Calu3 (cell line): ENCODE results near the gene TNFAIP8L1. TPM values are rescaled to one million over a fixed set of nuclear protein-coding genes. Genes with fewer than 3 reads are reported as not detected.

ENCODE experiments used
- BruUV-seq: library from RNA; stranded (reverse); fragments of 400-500 nt; replicated peaks from 2 replicates; lab custom pipeline; 2021; lab: Mats Ljungman, UMichigan
- CTCF ChIA-PET: fragments of 300-600 bp; sonication (Branson Sonifier 250); formaldehyde crosslinking; loops from one replicate; lab custom pipeline; 2022; ENCODE audit warnings: antibody characterized with exemption; lab: Charles Lee
- DNase-seq: peaks from one replicate; pipeline ENCODE4 v3.0.0; 2022
- H3K27ac Mint-ChIP-seq: one replicate; pipeline ENCODE4 v1.8.0; 2022; ENCODE audit warnings: mixed read lengths; ENCODE audit not compliant: unreplicated experiment
- H3K27me3 Mint-ChIP-seq: one replicate; pipeline ENCODE4 v1.8.0; 2022; ENCODE audit warnings: mixed read lengths; ENCODE audit not compliant: unreplicated experiment
- H3K36me3 Mint-ChIP-seq: one replicate; pipeline ENCODE4 v1.8.0; 2022; ENCODE audit warnings: mild to moderate bottlenecking, moderate library complexity, mixed read lengths; ENCODE audit not compliant: insufficient read depth, unreplicated experiment
- H3K4me1 Mint-ChIP-seq: one replicate; pipeline ENCODE4 v1.8.0; 2022; ENCODE audit warnings: mild to moderate bottlenecking, low read depth, mixed read lengths; ENCODE audit not compliant: unreplicated experiment
- H3K4me3 Mint-ChIP-seq: one replicate; pipeline ENCODE4 v1.8.0; 2022; ENCODE audit warnings: mild to moderate bottlenecking, low read depth, moderate library complexity, mixed read lengths; ENCODE audit not compliant: unreplicated experiment
- H3K9me3 Mint-ChIP-seq: one replicate; pipeline ENCODE4 v1.8.0; 2022; ENCODE audit warnings: low read depth, mixed read lengths; ENCODE audit not compliant: unreplicated experiment
- intact Hi-C: fragments of 100-400 bp; cut with micrococcal nuclease; formaldehyde crosslinking; loops from one replicate; pipeline ENCODE4 v1.10.0; 2022; ENCODE audit not compliant: unreplicated experiment
- total RNA-seq: library from RNA; stranded (reverse); gene quantifications from 2 replicates; pipeline ENCODE4 v1.2.3, GENCODE V29; 2022
- TF ChIP-seq, protein P1 (sequence below): fragments of 200-600 bp; IDR thresholded peaks from one replicate; pipeline ENCODE4 v1.8.0; 2022; ENCODE audit warnings: antibody characterized with exemption; ENCODE audit not compliant: unreplicated experiment

The TNFAIP8L1 gene
- total RNA-seq, 1 experiment from 2014 or later, result 5.3 TPM

DNA sequence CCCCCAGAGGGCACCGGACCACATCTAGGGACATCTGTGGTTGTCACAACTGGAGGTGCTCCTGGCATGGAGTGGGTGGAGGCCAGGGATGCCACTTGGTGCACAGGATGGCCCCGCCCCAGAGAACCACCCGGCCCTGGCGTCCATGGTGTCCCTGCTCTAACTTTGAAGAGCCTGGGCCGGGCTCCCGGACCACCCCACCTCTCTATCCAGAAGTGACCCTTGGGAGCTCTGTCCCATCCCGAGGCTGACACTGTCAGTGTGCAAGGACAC, 53.7 kb downstream of the TNFAIP8L1 start:
- no peak overlapping the region for H3K4me3 Mint-ChIP-seq
- DNase-seq, result no peak
- peaks cover 12% of the 10 kb centered on the region for H3K4me1 Mint-ChIP-seq
- TF ChIP-seq, protein P1, sequence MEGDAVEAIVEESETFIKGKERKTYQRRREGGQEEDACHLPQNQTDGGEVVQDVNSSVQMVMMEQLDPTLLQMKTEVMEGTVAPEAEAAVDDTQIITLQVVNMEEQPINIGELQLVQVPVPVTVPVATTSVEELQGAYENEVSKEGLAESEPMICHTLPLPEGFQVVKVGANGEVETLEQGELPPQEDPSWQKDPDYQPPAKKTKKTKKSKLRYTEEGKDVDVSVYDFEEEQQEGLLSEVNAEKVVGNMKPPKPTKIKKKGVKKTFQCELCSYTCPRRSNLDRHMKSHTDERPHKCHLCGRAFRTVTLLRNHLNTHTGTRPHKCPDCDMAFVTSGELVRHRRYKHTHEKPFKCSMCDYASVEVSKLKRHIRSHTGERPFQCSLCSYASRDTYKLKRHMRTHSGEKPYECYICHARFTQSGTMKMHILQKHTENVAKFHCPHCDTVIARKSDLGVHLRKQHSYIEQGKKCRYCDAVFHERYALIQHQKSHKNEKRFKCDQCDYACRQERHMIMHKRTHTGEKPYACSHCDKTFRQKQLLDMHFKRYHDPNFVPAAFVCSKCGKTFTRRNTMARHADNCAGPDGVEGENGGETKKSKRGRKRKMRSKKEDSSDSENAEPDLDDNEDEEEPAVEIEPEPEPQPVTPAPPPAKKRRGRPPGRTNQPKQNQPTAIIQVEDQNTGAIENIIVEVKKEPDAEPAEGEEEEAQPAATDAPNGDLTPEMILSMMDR, result no peak
- CTCF ChIA-PET, result interaction anchor here (0.5 kb wide), 1 partner anchor 707 kb away, joined by 3 read pairs; no protein-coding TSS in a partner anchor
- no peaks in the 10 kb centered on the region for H3K9me3 Mint-ChIP-seq
- H3K27ac Mint-ChIP-seq, result no peak overlapping the region
- intact Hi-C loops, result no loop called here
- no peaks in the 10 kb centered on the region for H3K27me3 Mint-ChIP-seq
- BruUV-seq, result no TSS peak
- H3K36me3 Mint-ChIP-seq, result peaks cover 48% of the 10 kb centered on the region

DNA sequence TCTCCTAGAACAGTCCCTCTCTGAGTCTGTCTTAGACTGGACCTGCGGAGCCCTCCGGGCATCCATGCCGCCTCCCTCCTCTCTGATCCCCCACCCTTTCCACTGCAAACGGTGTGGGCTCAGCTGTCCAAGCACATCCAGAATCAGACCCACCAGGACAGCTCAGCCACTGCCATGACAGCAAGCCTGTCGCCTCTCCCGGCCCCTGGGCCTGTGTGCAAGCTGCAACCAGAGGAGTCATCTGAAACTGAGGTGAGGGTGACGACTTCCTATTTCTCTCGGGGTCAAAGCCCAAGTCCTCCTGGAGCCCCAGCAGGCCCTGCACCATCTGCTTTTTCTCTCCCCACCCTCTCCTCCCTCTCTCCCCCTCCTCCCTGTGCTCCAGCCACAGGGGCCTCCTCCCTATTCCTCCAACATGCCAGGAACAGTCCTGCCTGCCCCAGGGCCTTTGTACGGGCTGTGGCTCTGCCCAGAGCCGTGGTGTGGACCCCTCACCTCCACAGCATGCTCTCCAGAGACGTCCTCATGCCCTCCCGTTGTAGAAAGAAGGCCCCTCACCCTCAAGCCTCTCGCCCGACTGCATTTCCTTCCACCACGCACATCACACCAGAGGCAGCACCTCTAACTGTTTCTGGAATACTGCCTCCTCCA, 54.3 kb downstream of the TNFAIP8L1 start:
- DNase-seq, result no peak
- CTCF ChIA-PET, result no interaction called here
- Mint-ChIP-seq H3K27me3 (no peaks in the 10 kb centered on the region), H3K36me3 (peaks cover 51% of the 10 kb centered on the region), H3K27ac (no peak overlapping the region), H3K4me1 (peaks cover 12% of the 10 kb centered on the region), H3K4me3 (no peak overlapping the region), H3K9me3 (no peaks in the 10 kb centered on the region)
- no TSS peak for BruUV-seq
- TF ChIP-seq, protein P1, result no peak
- intact Hi-C loops, result no loop called here

DNA sequence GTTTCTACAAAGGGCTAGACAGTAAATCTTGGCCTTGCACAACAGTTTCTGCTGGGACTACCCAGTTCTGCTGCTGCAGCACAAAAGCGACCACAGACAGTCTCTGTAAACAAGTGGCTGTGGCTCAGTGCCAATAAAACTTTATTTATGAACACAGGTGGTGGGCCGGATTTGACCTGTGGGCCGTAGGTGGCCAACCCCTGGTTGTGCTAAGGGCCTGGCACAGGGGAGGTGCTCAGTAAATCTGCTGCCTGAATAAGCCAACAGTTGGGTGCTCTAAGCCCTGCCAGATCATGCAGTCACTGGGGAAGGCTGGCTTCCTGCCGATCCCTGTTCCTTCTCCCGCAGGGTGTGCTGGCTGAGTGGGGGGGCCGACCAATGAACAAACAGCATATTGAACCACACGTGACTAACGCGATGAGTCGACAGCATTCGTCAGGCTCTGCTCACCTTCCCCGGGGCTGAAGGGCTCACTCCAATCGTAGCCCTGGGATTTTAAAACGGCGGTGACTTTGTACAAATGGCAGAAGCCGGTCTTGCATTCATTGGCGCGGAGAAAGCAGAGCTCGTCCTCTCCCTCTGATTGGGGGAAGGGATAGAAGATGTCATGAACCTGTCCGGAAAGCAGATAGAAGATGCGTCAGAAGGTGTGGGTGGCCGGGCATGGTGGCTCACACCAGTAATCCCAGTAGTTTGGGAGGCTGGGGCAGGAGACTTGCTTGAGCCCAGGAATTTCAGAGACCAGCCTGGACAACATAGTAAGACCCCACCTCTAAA, 55.1 kb downstream of the TNFAIP8L1 start:
- BruUV-seq, result no TSS peak
- Mint-ChIP-seq H3K9me3 (no peaks in the 10 kb centered on the region), H3K27ac (peak overlapping the region; percentile 46), H3K4me1 (peaks cover 12% of the 10 kb centered on the region), H3K4me3 (no peak overlapping the region), H3K36me3 (peaks cover 57% of the 10 kb centered on the region), H3K27me3 (no peaks in the 10 kb centered on the region)
- peak; percentile 43 for DNase-seq
- CTCF ChIA-PET, result interaction anchor here (0.6 kb wide), 1 partner anchor 373 kb away, joined by 3 read pairs; no protein-coding TSS in a partner anchor
- TF ChIP-seq, protein P1, result no peak
- intact Hi-C loops, result no loop called here

DNA sequence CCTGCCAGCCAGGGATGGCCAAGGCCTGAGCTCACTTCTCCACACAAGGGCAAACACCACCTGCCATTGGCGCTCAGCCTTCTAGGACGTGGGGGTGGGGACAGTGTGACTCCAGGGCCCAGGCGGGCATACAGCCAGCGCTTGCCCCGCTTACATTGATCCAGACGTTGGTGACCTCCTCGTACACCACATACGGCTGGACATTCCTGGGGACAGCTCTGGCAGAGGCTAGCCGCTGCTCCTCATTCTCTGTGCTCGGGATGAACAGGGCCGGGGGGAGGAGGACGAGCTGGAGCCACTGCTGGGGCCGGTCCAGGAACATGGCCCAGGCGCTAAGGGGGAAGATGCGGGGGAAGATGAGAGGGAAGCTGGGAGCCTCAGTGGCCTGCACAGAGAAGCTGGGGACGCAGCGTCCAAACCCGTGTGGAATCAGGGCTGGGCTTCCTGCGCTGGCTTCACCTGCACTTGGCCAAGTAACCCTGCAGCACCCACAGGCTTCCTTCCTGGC, 56.0 kb downstream of the TNFAIP8L1 start:
- H3K27me3 Mint-ChIP-seq, result no peaks in the 10 kb centered on the region
- H3K4me3 Mint-ChIP-seq, result no peak overlapping the region
- H3K9me3 Mint-ChIP-seq, result no peaks in the 10 kb centered on the region
- TF ChIP-seq, protein P1, result no peak
- H3K4me1 Mint-ChIP-seq, result peaks cover 12% of the 10 kb centered on the region
- no peak overlapping the region for H3K27ac Mint-ChIP-seq
- intact Hi-C loops, result no loop called here
- DNase-seq, result no peak
- no TSS peak for BruUV-seq
- CTCF ChIA-PET, result interaction anchor here (0.6 kb wide), 1 partner anchor 374 kb away, joined by 3 read pairs; no protein-coding TSS in a partner anchor
- peaks cover 64% of the 10 kb centered on the region for H3K36me3 Mint-ChIP-seq
